ENCODE data around the gene ARID1A. TPM values are rescaled to one million over a fixed set of nuclear protein-coding genes. Genes with fewer than 3 reads are reported as not detected.
"Not testable (repeated sequence)": the region's sequence is repeated elsewhere in the genome, so short reads cannot be mapped to it uniquely, and the experiment has no call there.

ARID1A gene
- total RNA-seq (ENCODE audit: low replicate concordance), result 43.1 and 70.6 TPM in 2 replicates

- Mint-ChIP-seq H3K4me3 (peak within 1 kb of the TSS; percentile 90), H3K9me3 (no peaks in the 10 kb centered on the region), H3K27me3 (ENCODE audit: insufficient read depth, low read depth) (peaks cover 2% of the 10 kb centered on the region), H3K4me1 (peaks cover 34% of the 10 kb centered on the region), H3K36me3 (peaks cover 3% of the 10 kb centered on the region), H3K27ac (peak within 1 kb of the TSS; percentile 99)
- Histone ChIP-seq H3K4me2 (peak within 1 kb of the TSS; percentile 87), H3K79me2 (ENCODE audit: low read depth) (peaks cover 66% of the 10 kb centered on the region), H3F3A (ENCODE audit: low read depth) (peaks cover 47% of the 10 kb centered on the region), H3K4me1 (peaks cover 36% of the 10 kb centered on the region), H2AFZ (replicated peaks) (no peak within 1 kb of the TSS), H4K20me1 (ENCODE audit: low read depth) (peaks cover 32% of the 10 kb centered on the region), H3K36me3 (no peaks in the 10 kb centered on the region), H3K9me3 (ENCODE audit: low read depth) (no peaks in the 10 kb centered on the region), H3K27me3 (no peaks in the 10 kb centered on the region), H3K27ac (peak within 1 kb of the TSS; percentile 94), H3K9ac (peak within 1 kb of the TSS; percentile 83), H3K4me3 (peak within 1 kb of the TSS; percentile 90)
- DNase-seq (ENCODE audit: low spot score), result peak; percentile 99
- TF ChIP-seq EZH2 (IDR thresholded peaks at IDR 0.05), result no peak
- no peak for TF ChIP-seq CTCF (IDR thresholded peaks at IDR 0.05)
- TF ChIP-seq EZH2phosphoT487 (IDR thresholded peaks at IDR 0.05), result no peak
These were observed at the start of gene ARID1A for GRCh38 chr1:26695356-26696118. Gene ARID1A (plus strand): TSS chr1:26696015. CDS start chr1:26696404, 389 bp downstream.

GRCh38 chr1:26664802-26665201, 31.0 kb upstream of the ARID1A start:
- H3F3A ChIP-seq (ENCODE audit: low read depth), result no peaks in the 10 kb centered on the region
- H2AFZ ChIP-seq (replicated peaks), result peak overlapping the region; percentile 89
- H3K4me1 Mint-ChIP-seq, result peaks cover 5% of the 10 kb centered on the region
- H4K20me1 ChIP-seq (ENCODE audit: low read depth), result no peaks in the 10 kb centered on the region
- no peaks in the 10 kb centered on the region for H3K27me3 ChIP-seq
- no peaks in the 10 kb centered on the region for H3K9me3 ChIP-seq (ENCODE audit: low read depth)
- H3K9ac ChIP-seq, result peak overlapping the region; percentile 19
- no peaks in the 10 kb centered on the region for H3K79me2 ChIP-seq (ENCODE audit: low read depth)
- H3K27me3 Mint-ChIP-seq (ENCODE audit: insufficient read depth, low read depth), result peaks cover 4% of the 10 kb centered on the region
- no peak overlapping the region for H3K4me3 Mint-ChIP-seq
- no peaks in the 10 kb centered on the region for H3K9me3 Mint-ChIP-seq
- TF ChIP-seq EZH2 (IDR thresholded peaks at IDR 0.05) (no peak), EZH2phosphoT487 (IDR thresholded peaks at IDR 0.05) (no peak), CTCF (IDR thresholded peaks at IDR 0.05) (no peak)
- no peaks in the 10 kb centered on the region for H3K36me3 Mint-ChIP-seq
- H3K36me3 ChIP-seq, result no peaks in the 10 kb centered on the region
- H3K27ac Mint-ChIP-seq, result no peak overlapping the region
- no peak overlapping the region for H3K4me3 ChIP-seq
- H3K27ac ChIP-seq, result no peak overlapping the region
- no peak overlapping the region for H3K4me2 ChIP-seq
- DNase-seq (ENCODE audit: low spot score), result no peak
- no peaks in the 10 kb centered on the region for H3K4me1 ChIP-seq

- Histone ChIP-seq H3K9ac (no peak overlapping the region), H3K4me3 (no peak overlapping the region), H3F3A (ENCODE audit: low read depth) (no peaks in the 10 kb centered on the region), H3K4me2 (no peak overlapping the region), H4K20me1 (ENCODE audit: low read depth) (no peaks in the 10 kb centered on the region), H2AFZ (replicated peaks) (no peak overlapping the region), H3K4me1 (no peaks in the 10 kb centered on the region), H3K9me3 (ENCODE audit: low read depth) (no peaks in the 10 kb centered on the region), H3K79me2 (ENCODE audit: low read depth) (no peaks in the 10 kb centered on the region), H3K27ac (no peak overlapping the region), H3K36me3 (no peaks in the 10 kb centered on the region), H3K27me3 (no peaks in the 10 kb centered on the region)
- DNase-seq (ENCODE audit: low spot score), result no peak
- Mint-ChIP-seq H3K27me3 (ENCODE audit: insufficient read depth, low read depth) (no peaks in the 10 kb centered on the region), H3K4me1 (peaks cover 5% of the 10 kb centered on the region), H3K27ac (no peak overlapping the region), H3K9me3 (no peaks in the 10 kb centered on the region), H3K4me3 (no peak overlapping the region), H3K36me3 (no peaks in the 10 kb centered on the region)
- TF ChIP-seq EZH2phosphoT487 (IDR thresholded peaks at IDR 0.05) (no peak), EZH2 (IDR thresholded peaks at IDR 0.05) (no peak), CTCF (IDR thresholded peaks at IDR 0.05) (no peak)
These were observed 29.0 kb upstream of the ARID1A start for GRCh38 chr1:26666855-26667254.

GRCh38 chr1:26668106-26668786, 27.6 kb upstream of the ARID1A start:
- not testable (repeated sequence) for H3K4me3 ChIP-seq; H3K4me1 Mint-ChIP-seq; H3K4me2 ChIP-seq; H3K9me3 ChIP-seq (ENCODE audit: low read depth); DNase-seq (ENCODE audit: low spot score); H3K27ac ChIP-seq; H3K79me2 ChIP-seq (ENCODE audit: low read depth); H3K36me3 ChIP-seq; H3K9me3 Mint-ChIP-seq; H3K4me3 Mint-ChIP-seq; H4K20me1 ChIP-seq (ENCODE audit: low read depth); H3K36me3 Mint-ChIP-seq; H3F3A ChIP-seq (ENCODE audit: low read depth); H3K27me3 Mint-ChIP-seq (ENCODE audit: insufficient read depth, low read depth); H3K9ac ChIP-seq; H3K27ac Mint-ChIP-seq; H3K27me3 ChIP-seq; H2AFZ ChIP-seq (replicated peaks); H3K4me1 ChIP-seq

Measured in neural progenitor cell (in vitro differentiated cells).